Suprapubic skin (tissue), 4 donors: Measurements from ENCODE around the gene F2. TPM values are rescaled to one million over a fixed set of nuclear protein-coding genes. Genes with fewer than 3 reads are reported as not detected.

Source experiments
- DNase-seq, 2 donors: peaks; one replicate each; pipeline ENCODE4 v3.0.0-alpha.2; 2019; ENCODE audit warnings: low spot score in 2 of 2
- H3K27ac ChIP-seq: fragments of 200-600 bp; sonication (generic); one replicate; pipeline ENCODE4 v1.5.1; 2019
- H3K27me3 ChIP-seq: fragments of 200-600 bp; sonication (generic); one replicate; pipeline ENCODE4 v1.5.1; 2019
- H3K36me3 ChIP-seq: fragments of 200-600 bp; sonication (generic); one replicate; pipeline ENCODE4 v1.5.1; 2019
- H3K4me1 ChIP-seq: fragments of 200-600 bp; sonication (generic); one replicate; pipeline ENCODE4 v1.5.1; 2019
- H3K4me3 ChIP-seq: fragments of 200-600 bp; sonication (generic); one replicate; pipeline ENCODE4 v1.5.1; 2019; ENCODE audit warnings: mild to moderate bottlenecking
- H3K9me3 ChIP-seq: fragments of 200-600 bp; sonication (generic); one replicate; pipeline ENCODE4 v1.5.1; 2019
- CTCF ChIP-seq, 2 donors: fragments of 200-600 bp in 1 of 2; fragments of 450-650 bp in 1 of 2; sonication (generic) in 1 of 2; IDR thresholded peaks; one replicate each; pipeline ENCODE4 v1.5.1; 2016 to 2019; ENCODE audit warnings: antibody characterized with exemption in 2 of 2, mild to moderate bottlenecking in 1 of 2, moderate library complexity in 1 of 2
- EP300 ChIP-seq: sonication (generic); formaldehyde crosslinking; IDR thresholded peaks from one replicate; pipeline ENCODE4 v1.6.1; 2017; ENCODE audit warnings: antibody characterized with exemption
- POLR2A ChIP-seq, 2 donors: fragments of 450-650 bp; IDR thresholded peaks; one replicate each; pipeline ENCODE4 v1.6.1; 2017; ENCODE audit warnings: antibody characterized with exemption in 2 of 2, mild to moderate bottlenecking in 2 of 2, moderate library complexity in 2 of 2
- POLR2AphosphoS5 ChIP-seq, 3 donors: sonication (generic); formaldehyde crosslinking; IDR thresholded peaks; one replicate each; pipeline ENCODE4 v1.6.1; 2017; ENCODE audit warnings: antibody characterized with exemption in 3 of 3
- WGBS: methylation state at CpG from one replicate; pipeline ENCODE4 v1.1.5; 2018; 5-methylcytosine and 5-hydroxymethylcytosine counted together
- total RNA-seq, 4 donors: library from RNA; depleted of rRNA; stranded (reverse); fragments of >200 nt; gene quantifications; one replicate each; pipeline ENCODE4 v1.1.0, GENCODE V29; 2016

The F2 gene
- total RNA-seq, 4 donors from 2014 or later = 1.6 TPM; not detected in 3

- no peaks in the 10 kb centered on the region for H3K9me3 ChIP-seq
- H3K36me3 ChIP-seq = peaks cover 69% of the 10 kb centered on the region
- H3K27me3 ChIP-seq = no peaks in the 10 kb centered on the region
- WGBS = 78% methylated on average over 4 of the region's 4 CpGs
- no peak overlapping the region for H3K4me3 ChIP-seq
- TF ChIP-seq POLR2AphosphoS5 (IDR thresholded peaks at IDR 0.05) = no peak
- TF ChIP-seq POLR2A (IDR thresholded peaks at IDR 0.05) = no peak
- TF ChIP-seq EP300 = no peak
- no peak for TF ChIP-seq CTCF (IDR thresholded peaks at IDR 0.05)
- peaks cover 45% of the 10 kb centered on the region for H3K4me1 ChIP-seq
- DNase-seq = no peak
- H3K27ac ChIP-seq = no peak overlapping the region
Observed at GRCh38 chr11:46692450-46692849, 26.6 kb upstream of the F2 start.

DNA sequence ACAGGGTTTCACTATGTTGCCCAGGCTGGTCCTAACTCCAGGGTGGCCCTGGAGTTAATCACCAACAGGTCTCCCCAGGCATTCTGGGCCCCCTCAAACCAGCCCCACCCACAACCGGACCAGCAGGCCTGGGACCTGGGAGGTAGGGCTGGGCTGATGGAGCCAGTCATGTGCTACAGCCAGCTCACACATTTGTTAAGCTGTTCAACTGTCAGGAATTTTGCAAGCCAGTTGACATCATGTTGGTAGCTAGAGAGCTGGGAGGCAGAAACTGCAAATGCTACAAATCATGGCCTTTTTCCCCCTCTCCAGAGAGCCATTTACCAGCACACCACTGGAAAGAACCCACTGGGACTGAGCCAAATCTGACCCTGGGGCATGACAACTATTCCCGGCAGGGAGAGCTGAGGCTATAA, 25.4 kb upstream of the F2 start:
- no peak overlapping the region for H3K4me3 ChIP-seq
- H3K27ac ChIP-seq = peak overlapping the region; percentile 70
- WGBS = 45% methylated on average over 2 of the region's 2 CpGs
- H3K36me3 ChIP-seq = peaks cover 60% of the 10 kb centered on the region
- DNase-seq = no peak
- no peak for TF ChIP-seq POLR2A (IDR thresholded peaks at IDR 0.05)
- no peak for TF ChIP-seq POLR2AphosphoS5 (IDR thresholded peaks at IDR 0.05)
- no peak for TF ChIP-seq CTCF (IDR thresholded peaks at IDR 0.05)
- TF ChIP-seq EP300 = no peak
- peaks cover 48% of the 10 kb centered on the region for H3K4me1 ChIP-seq
- no peaks in the 10 kb centered on the region for H3K9me3 ChIP-seq
- H3K27me3 ChIP-seq = no peaks in the 10 kb centered on the region

DNA sequence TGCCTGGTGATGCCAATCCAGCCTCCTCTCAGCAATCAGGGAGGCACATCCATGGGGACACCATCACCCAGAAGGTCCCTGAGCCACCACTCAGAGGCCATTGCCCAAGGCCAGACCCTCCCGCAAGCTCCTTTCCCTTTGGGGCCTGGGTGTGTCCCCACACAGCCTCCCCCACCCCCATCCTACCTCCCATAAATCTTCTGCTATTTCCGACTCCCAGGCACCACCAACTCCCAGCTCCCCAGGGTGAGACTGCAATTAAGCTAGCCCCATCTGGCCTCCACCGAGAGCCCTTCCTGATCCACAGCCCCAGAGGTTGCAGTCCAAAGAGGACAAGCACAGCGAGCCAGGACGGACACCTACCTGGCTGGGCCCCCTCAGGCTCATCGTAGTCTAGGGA, 24.9 kb upstream of the F2 start:
- no peak for TF ChIP-seq POLR2AphosphoS5 (IDR thresholded peaks at IDR 0.05)
- peak in 1 of 2 donors; percentile 9 for TF ChIP-seq POLR2A (IDR thresholded peaks at IDR 0.05)
- TF ChIP-seq CTCF (IDR thresholded peaks at IDR 0.05) = no peak
- TF ChIP-seq EP300 = no peak

GRCh38 chr11:46694607-46695006, 24.4 kb upstream of the F2 start:
- H3K4me3 ChIP-seq = no peak overlapping the region
- 90% methylated on average over 7 of the region's 7 CpGs for WGBS
- peaks cover 59% of the 10 kb centered on the region for H3K36me3 ChIP-seq
- H3K27me3 ChIP-seq = no peaks in the 10 kb centered on the region
- TF ChIP-seq POLR2AphosphoS5 (IDR thresholded peaks at IDR 0.05) = no peak
- TF ChIP-seq CTCF (IDR thresholded peaks at IDR 0.05) = no peak
- no peak for TF ChIP-seq EP300
- no peak for TF ChIP-seq POLR2A (IDR thresholded peaks at IDR 0.05)
- peak overlapping the region; percentile 70 for H3K27ac ChIP-seq
- no peaks in the 10 kb centered on the region for H3K9me3 ChIP-seq
- no peak for DNase-seq
- H3K4me1 ChIP-seq = peaks cover 58% of the 10 kb centered on the region

More for the DNA sequence above, 24.9 kb upstream of the F2 start:
- no peaks in the 10 kb centered on the region for H3K27me3 ChIP-seq
- H3K36me3 ChIP-seq = peaks cover 59% of the 10 kb centered on the region
- H3K27ac ChIP-seq = peak overlapping the region; percentile 70
- H3K4me3 ChIP-seq = no peak overlapping the region
- no peaks in the 10 kb centered on the region for H3K9me3 ChIP-seq
- no peak for DNase-seq
- H3K4me1 ChIP-seq = peaks cover 52% of the 10 kb centered on the region
- WGBS = 64% methylated on average over 6 of the region's 6 CpGs

DNA sequence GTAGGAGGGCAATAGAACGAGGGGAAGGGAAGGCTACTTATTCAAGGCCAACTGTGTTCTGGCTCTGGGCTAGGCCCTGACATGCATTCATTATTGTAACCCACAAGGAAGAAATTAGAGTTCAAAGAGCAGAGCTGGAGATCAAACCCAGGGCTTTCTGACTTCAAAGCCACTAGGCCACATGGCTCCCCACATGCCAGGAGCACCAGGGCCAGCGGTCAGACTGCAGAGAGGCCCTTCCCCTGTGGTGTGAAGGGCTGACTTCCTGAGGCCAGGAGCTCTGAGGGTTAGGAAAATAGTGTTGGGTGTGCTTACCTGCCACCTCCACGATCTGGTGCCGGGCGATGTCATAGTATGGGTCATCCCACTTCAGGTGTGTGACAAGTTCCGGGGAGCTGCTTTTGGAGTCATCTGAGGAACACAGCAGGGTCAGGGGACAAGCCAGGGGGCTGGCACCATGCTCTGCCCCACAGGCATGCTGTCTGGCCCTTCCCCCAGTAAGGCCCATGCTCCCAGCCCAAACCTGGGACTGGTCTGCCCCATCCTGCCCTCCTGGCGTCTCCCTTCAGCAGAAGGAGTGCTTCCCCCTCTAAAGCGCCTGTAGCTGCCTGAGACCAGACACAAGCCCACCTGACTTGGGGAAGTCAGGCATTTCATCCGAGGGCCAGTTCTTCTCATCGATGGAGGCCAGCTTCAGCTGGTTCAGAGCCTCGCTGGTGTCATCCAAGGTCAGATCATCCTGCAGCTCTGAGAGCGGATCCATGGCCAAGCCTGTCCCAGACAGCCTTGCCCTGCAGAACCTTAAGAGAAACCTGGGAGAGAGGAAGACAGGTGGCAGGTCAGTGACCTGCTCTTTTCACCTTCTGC, 23.4 kb upstream of the F2 start:
- TF ChIP-seq POLR2A (IDR thresholded peaks at IDR 0.05) (no peak), POLR2AphosphoS5 (IDR thresholded peaks at IDR 0.05) (no peak), EP300 (no peak), CTCF (IDR thresholded peaks at IDR 0.05) (no peak)
- H3K4me3 ChIP-seq = no peak overlapping the region
- DNase-seq = no peak
- 61% methylated on average over 6 of the region's 12 CpGs for WGBS
- H3K27me3 ChIP-seq = no peaks in the 10 kb centered on the region
- H3K9me3 ChIP-seq = no peaks in the 10 kb centered on the region
- peaks cover 62% of the 10 kb centered on the region for H3K4me1 ChIP-seq
- peak overlapping the region; percentile 70 for H3K27ac ChIP-seq
- peaks cover 51% of the 10 kb centered on the region for H3K36me3 ChIP-seq
